Neural progenitor cell (in vitro differentiated cells): ENCODE results near the gene BMPER.

ENCODE experiments used
- EZH2 ChIP-seq: fragments of 200-600 bp; sonication (generic); IDR thresholded peaks from 2 replicates; pipeline ENCODE4 v1.6.1; 2017; ENCODE audit warnings: antibody characterized with exemption, mild to moderate bottlenecking, moderate library complexity
- TF ChIP-seq, protein P1 (sequence below): fragments of 200-600 bp; sonication (generic); IDR thresholded peaks from 2 replicates; pipeline ENCODE4 v1.5.1; 2017; ENCODE audit warnings: antibody characterized with exemption, mild to moderate bottlenecking

DNA sequence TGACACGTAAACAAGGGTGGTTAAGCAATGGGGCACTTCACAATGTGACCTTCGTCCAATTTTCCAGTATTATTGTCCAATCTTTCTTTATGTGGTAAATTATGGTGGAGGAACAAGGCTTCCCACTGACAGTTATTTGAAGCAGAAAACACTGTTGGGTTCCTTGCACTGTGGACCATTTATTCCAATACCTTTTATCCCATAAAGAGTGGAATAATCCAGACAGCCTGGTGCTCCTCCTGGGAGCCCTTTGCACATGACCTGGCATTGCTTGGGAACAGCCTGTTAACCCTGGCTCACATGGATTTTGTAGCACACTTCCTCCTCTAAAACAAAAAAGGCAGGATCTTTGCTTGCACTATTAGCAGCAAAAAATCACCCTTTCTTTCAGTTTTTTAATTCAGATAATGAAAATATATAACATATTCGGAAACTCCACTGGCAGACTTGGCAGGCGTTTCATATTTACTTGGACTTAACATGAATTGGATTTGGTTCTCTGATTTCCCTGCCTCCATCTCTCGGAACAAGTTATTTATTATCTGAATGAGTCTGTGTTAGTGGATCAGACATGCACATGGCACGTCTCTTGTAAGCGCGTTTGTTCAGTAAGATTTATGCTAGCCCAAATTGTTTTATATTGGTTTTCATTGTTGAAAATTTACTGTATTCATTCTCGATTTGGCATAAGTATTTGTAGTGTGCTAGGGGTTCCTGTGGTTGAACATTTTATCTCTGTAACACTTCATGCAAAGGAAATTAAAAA lies 59.3 kb downstream of the BMPER start:
- TF ChIP-seq, protein P1, sequence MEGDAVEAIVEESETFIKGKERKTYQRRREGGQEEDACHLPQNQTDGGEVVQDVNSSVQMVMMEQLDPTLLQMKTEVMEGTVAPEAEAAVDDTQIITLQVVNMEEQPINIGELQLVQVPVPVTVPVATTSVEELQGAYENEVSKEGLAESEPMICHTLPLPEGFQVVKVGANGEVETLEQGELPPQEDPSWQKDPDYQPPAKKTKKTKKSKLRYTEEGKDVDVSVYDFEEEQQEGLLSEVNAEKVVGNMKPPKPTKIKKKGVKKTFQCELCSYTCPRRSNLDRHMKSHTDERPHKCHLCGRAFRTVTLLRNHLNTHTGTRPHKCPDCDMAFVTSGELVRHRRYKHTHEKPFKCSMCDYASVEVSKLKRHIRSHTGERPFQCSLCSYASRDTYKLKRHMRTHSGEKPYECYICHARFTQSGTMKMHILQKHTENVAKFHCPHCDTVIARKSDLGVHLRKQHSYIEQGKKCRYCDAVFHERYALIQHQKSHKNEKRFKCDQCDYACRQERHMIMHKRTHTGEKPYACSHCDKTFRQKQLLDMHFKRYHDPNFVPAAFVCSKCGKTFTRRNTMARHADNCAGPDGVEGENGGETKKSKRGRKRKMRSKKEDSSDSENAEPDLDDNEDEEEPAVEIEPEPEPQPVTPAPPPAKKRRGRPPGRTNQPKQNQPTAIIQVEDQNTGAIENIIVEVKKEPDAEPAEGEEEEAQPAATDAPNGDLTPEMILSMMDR: no peak
- no peak for TF ChIP-seq EZH2
